ENCODE data around the gene HBQ1.
"Not testable (repeated sequence)": the region's sequence is repeated elsewhere in the genome, so short reads cannot be mapped to it uniquely, and the experiment has no call there.

HBQ1 gene

GRCh38 chr16:180101-180675, at the start of gene HBQ1:
Gene HBQ1, plus strand, starts transcription at chr16:180459. Its CDS starts 28 bp downstream, at chr16:180487.
- no peak for FAIRE-seq

GRCh38 chr16:130533-131173, 49.6 kb upstream of the HBQ1 start:
- no peak for FAIRE-seq

GRCh38 chr16:132120-132519, 48.1 kb upstream of the HBQ1 start:
- FAIRE-seq = no peak

- FAIRE-seq = no peak
These were observed 46.5 kb upstream of the HBQ1 start for GRCh38 chr16:133716-134115.

- FAIRE-seq = no peak
These were observed 42.2 kb upstream of the HBQ1 start for GRCh38 chr16:138049-138417.

- no peak for FAIRE-seq
These were observed 39.9 kb upstream of the HBQ1 start for GRCh38 chr16:140175-140857.

- FAIRE-seq = no peak
These were observed 37.8 kb upstream of the HBQ1 start for GRCh38 chr16:142405-142967.

- no peak for FAIRE-seq
These were observed 37.2 kb upstream of the HBQ1 start for GRCh38 chr16:143047-143446.

- FAIRE-seq = no peak
These were observed 36.8 kb upstream of the HBQ1 start for GRCh38 chr16:143456-143855.

GRCh38 chr16:144797-145252, 35.4 kb upstream of the HBQ1 start:
- FAIRE-seq = no peak

- FAIRE-seq = no peak
These were observed 33.6 kb upstream of the HBQ1 start for GRCh38 chr16:146646-147045.

- FAIRE-seq = no peak
These were observed 31.1 kb upstream of the HBQ1 start for GRCh38 chr16:149024-149660.

GRCh38 chr16:152141-153128, 27.8 kb upstream of the HBQ1 start, which contains the start of gene HBZ:
Gene HBZ, plus strand, starts transcription at chr16:152644. Its CDS starts 266 bp downstream, at chr16:152910.
- no peak for FAIRE-seq

- not testable (repeated sequence) for FAIRE-seq
These were observed 27.1 kb upstream of the HBQ1 start for GRCh38 chr16:153129-153521.

GRCh38 chr16:153550-154216, 26.6 kb upstream of the HBQ1 start:
- not testable (repeated sequence) for FAIRE-seq

- no peak for FAIRE-seq
These were observed 25.8 kb upstream of the HBQ1 start for GRCh38 chr16:154217-155030.

GRCh38 chr16:155031-155398, 25.2 kb upstream of the HBQ1 start:
- no peak for FAIRE-seq

GRCh38 chr16:159136-159849, 21.0 kb upstream of the HBQ1 start:
- FAIRE-seq = no peak

GRCh38 chr16:160242-160641, 20.0 kb upstream of the HBQ1 start:
- FAIRE-seq = not testable (repeated sequence)

- no peak for FAIRE-seq
These were observed 19.5 kb upstream of the HBQ1 start for GRCh38 chr16:160691-161190.
